Astrocyte (in vitro differentiated cells and primary cell): ENCODE results near the gene IGF1R. TPM values are rescaled to one million over a fixed set of nuclear protein-coding genes. Genes with fewer than 3 reads are reported as not detected.

Source experiments
- DNase-seq: peaks from one replicate; pipeline ENCODE4 v3.0.0-alpha.2; 2010; ENCODE audit warnings: low read depth
- FAIRE-seq: peaks from 2 replicates; lab custom pipeline; 2011; peaks lifted over from hg19 to GRCh38; lab: Jason Lieb, UNC
- H2AFZ ChIP-seq: 2 replicates; pipeline ENCODE4 v1.6.0; 2012; ENCODE audit warnings: low read depth, low read length, inconsistent platforms
- H3K27ac ChIP-seq: 2 replicates; pipeline ENCODE4 v1.5.1; 2011; ENCODE audit warnings: low read depth, low read length, inconsistent platforms
- H3K27me3 ChIP-seq: 2 replicates; pipeline ENCODE4 v1.6.0; 2011; ENCODE audit warnings: low read length, inconsistent platforms; ENCODE audit not compliant: insufficient read depth
- H3K36me3 ChIP-seq: 2 replicates; pipeline ENCODE4 v1.5.1; 2011; ENCODE audit warnings: low read length, inconsistent platforms; ENCODE audit not compliant: insufficient read depth
- H3K4me1 ChIP-seq: 2 replicates; pipeline ENCODE4 v1.5.1; 2011; ENCODE audit warnings: low read length, inconsistent platforms; ENCODE audit not compliant: insufficient read depth
- H3K4me2 ChIP-seq: 2 replicates; pipeline ENCODE4 v1.6.0; 2012; ENCODE audit warnings: low read length, inconsistent platforms
- H3K4me3 ChIP-seq: 2 replicates; pipeline ENCODE4 v1.5.1; 2011; ENCODE audit warnings: low read depth, mild to moderate bottlenecking, low read length, inconsistent platforms; ENCODE audit not compliant: insufficient read depth
- H3K79me2 ChIP-seq: 2 replicates; pipeline ENCODE4 v1.6.0; 2012; ENCODE audit warnings: mild to moderate bottlenecking, low read length, inconsistent platforms; ENCODE audit not compliant: insufficient read depth
- H3K9ac ChIP-seq: 2 replicates; pipeline ENCODE4 v1.6.0; 2012; ENCODE audit warnings: mild to moderate bottlenecking, low read length, inconsistent platforms
- H3K9me3 ChIP-seq: 2 replicates; pipeline ENCODE4 v1.5.1; 2012; ENCODE audit warnings: low read depth, mild to moderate bottlenecking, low read length, inconsistent platforms; ENCODE audit not compliant: insufficient read depth
- H4K20me1 ChIP-seq: 2 replicates; pipeline ENCODE4 v1.6.0; 2012; ENCODE audit warnings: low read length, inconsistent platforms; ENCODE audit not compliant: insufficient read depth
- H3K27ac Mint-ChIP-seq: one replicate; pipeline ENCODE4 v1.8.0; 2021; ENCODE audit warnings: mild to moderate bottlenecking, mixed read lengths; ENCODE audit not compliant: unreplicated experiment
- H3K27me3 Mint-ChIP-seq: one replicate; pipeline ENCODE4 v1.8.0; 2021; ENCODE audit warnings: low read depth, mixed read lengths; ENCODE audit not compliant: unreplicated experiment
- H3K36me3 Mint-ChIP-seq: one replicate; pipeline ENCODE4 v1.8.0; 2021; ENCODE audit warnings: low read depth, mixed read lengths; ENCODE audit not compliant: unreplicated experiment
- H3K4me1 Mint-ChIP-seq: one replicate; pipeline ENCODE4 v1.8.0; 2021; ENCODE audit warnings: low read depth, mixed read lengths; ENCODE audit not compliant: unreplicated experiment
- H3K4me3 Mint-ChIP-seq: one replicate; pipeline ENCODE4 v1.8.0; 2021; ENCODE audit warnings: mild to moderate bottlenecking, moderate library complexity, mixed read lengths; ENCODE audit not compliant: unreplicated experiment
- H3K9me3 Mint-ChIP-seq: one replicate; pipeline ENCODE4 v1.8.0; 2021; ENCODE audit warnings: mild to moderate bottlenecking, mixed read lengths; ENCODE audit not compliant: unreplicated experiment
- CTCF ChIP-seq: IDR thresholded peaks from 2 replicates; pipeline ENCODE4 v1.5.1; 2011; ENCODE audit warnings: low read depth, mild to moderate bottlenecking, inconsistent platforms, low read length, moderate library complexity; ENCODE audit not compliant: insufficient read depth
- EZH2 ChIP-seq: IDR thresholded peaks from 2 replicates; pipeline ENCODE4 v1.6.1; 2012; ENCODE audit warnings: mild to moderate bottlenecking, low read length, inconsistent platforms; ENCODE audit not compliant: insufficient read depth
- total RNA-seq: library from RNA; stranded (reverse); gene quantifications from 2 replicates; pipeline ENCODE4 v1.2.1, GENCODE V29; 2021

IGF1R gene
- total RNA-seq, 1 donor from 2014 or later, result 270 TPM

GRCh38 chr15:98904544-98904943 is 256.2 kb downstream of the IGF1R start:
- FAIRE-seq, result no peak

GRCh38 chr15:98905963-98906711 is 257.8 kb downstream of the IGF1R start:
- Histone ChIP-seq H3K4me2 (peak overlapping the region; percentile 50), H3K27me3 (no peaks in the 10 kb centered on the region), H3K9me3 (no peaks in the 10 kb centered on the region), H3K9ac (peak overlapping the region; percentile 38), H2AFZ (no peak overlapping the region), H3K4me3 (no peak overlapping the region), H3K79me2 (peaks cover 74% of the 10 kb centered on the region), H4K20me1 (no peaks in the 10 kb centered on the region), H3K36me3 (peaks cover 17% of the 10 kb centered on the region), H3K27ac (peak overlapping the region; percentile 92), H3K4me1 (peaks cover 51% of the 10 kb centered on the region)
- TF ChIP-seq CTCF (no peak), EZH2 (no peak)
- Mint-ChIP-seq H3K4me3 (peak overlapping the region; percentile 15), H3K36me3 (peaks cover 22% of the 10 kb centered on the region), H3K27me3 (no peaks in the 10 kb centered on the region), H3K4me1 (peaks cover 62% of the 10 kb centered on the region), H3K9me3 (no peaks in the 10 kb centered on the region), H3K27ac (peak overlapping the region; percentile 99)
- DNase-seq (peak; percentile 44), FAIRE-seq (no peak)

More at GRCh38 chr15:98904544-98904943, 256.2 kb downstream of the IGF1R start:
- Histone ChIP-seq H3K4me1 (peaks cover 67% of the 10 kb centered on the region), H3K9ac (peak overlapping the region; percentile 38), H2AFZ (no peak overlapping the region), H3K27me3 (no peaks in the 10 kb centered on the region), H3K36me3 (peaks cover 8% of the 10 kb centered on the region), H4K20me1 (no peaks in the 10 kb centered on the region), H3K4me3 (no peak overlapping the region), H3K79me2 (peaks cover 70% of the 10 kb centered on the region), H3K9me3 (no peaks in the 10 kb centered on the region), H3K27ac (peak overlapping the region; percentile 92), H3K4me2 (no peak overlapping the region)
- peak; percentile 51 for DNase-seq
- H3K36me3 Mint-ChIP-seq, result peaks cover 19% of the 10 kb centered on the region
- H3K4me3 Mint-ChIP-seq, result no peak overlapping the region
- peaks cover 74% of the 10 kb centered on the region for H3K4me1 Mint-ChIP-seq
- H3K27ac Mint-ChIP-seq, result peak overlapping the region; percentile 99
- TF ChIP-seq EZH2 (no peak), CTCF (peak; percentile 68)
- no peaks in the 10 kb centered on the region for H3K9me3 Mint-ChIP-seq
- H3K27me3 Mint-ChIP-seq, result no peaks in the 10 kb centered on the region

- Histone ChIP-seq H3K79me2 (peaks cover 72% of the 10 kb centered on the region), H3K27ac (peak overlapping the region; percentile 92), H2AFZ (no peak overlapping the region), H3K27me3 (no peaks in the 10 kb centered on the region), H3K9me3 (no peaks in the 10 kb centered on the region), H3K36me3 (peaks cover 23% of the 10 kb centered on the region), H3K9ac (peak overlapping the region; percentile 38), H3K4me3 (no peak overlapping the region), H3K4me2 (peak overlapping the region; percentile 50), H4K20me1 (no peaks in the 10 kb centered on the region), H3K4me1 (peaks cover 48% of the 10 kb centered on the region)
- TF ChIP-seq CTCF (no peak), EZH2 (no peak)
- Mint-ChIP-seq H3K9me3 (no peaks in the 10 kb centered on the region), H3K4me3 (no peak overlapping the region), H3K27ac (peak overlapping the region; percentile 99), H3K36me3 (peaks cover 19% of the 10 kb centered on the region), H3K4me1 (peaks cover 57% of the 10 kb centered on the region), H3K27me3 (no peaks in the 10 kb centered on the region)
- FAIRE-seq (no peak), DNase-seq (peak; percentile 63)
These were observed 258.4 kb downstream of the IGF1R start for GRCh38 chr15:98906712-98907083.
